SKM-1 (cell line): ENCODE data around the gene MAPK13.
"Not testable (repeated sequence)": the region's sequence is repeated elsewhere in the genome, so short reads cannot be mapped to it uniquely, and the experiment has no call there.

Experiments used
- DNase-seq: peaks from one replicate; lab custom pipeline; 2025; ENCODE audit not compliant: unreplicated experiment; lab: John Stamatoyannopoulos, UW

Gene MAPK13

GRCh38 chr6:36126553-36127458, 3.5 kb upstream of the MAPK13 start:
- no peak for DNase-seq

- no peak for DNase-seq
Observed at GRCh38 chr6:36127462-36128016, 2.8 kb upstream of the MAPK13 start.

GRCh38 chr6:36128073-36128472, 2.2 kb upstream of the MAPK13 start:
- no peak for DNase-seq

- no peak for DNase-seq
Observed at GRCh38 chr6:36128793-36129192, 1.5 kb upstream of the MAPK13 start.

GRCh38 chr6:36129334-36129733, 979 bp upstream of the MAPK13 start:
- DNase-seq, result not testable (repeated sequence)

- no peak for DNase-seq
Observed at GRCh38 chr6:36130667-36131510, 576 bp downstream of the MAPK13 start.

GRCh38 chr6:36131511-36132245, 1.4 kb downstream of the MAPK13 start:
- no peak for DNase-seq

GRCh38 chr6:36132246-36132895, 2.1 kb downstream of the MAPK13 start:
- no peak for DNase-seq

- no peak for DNase-seq
Observed at GRCh38 chr6:36133148-36133547, 2.8 kb downstream of the MAPK13 start.

- no peak for DNase-seq
Observed at GRCh38 chr6:36133912-36134311, 3.6 kb downstream of the MAPK13 start.

GRCh38 chr6:36135053-36135731, 4.9 kb downstream of the MAPK13 start:
- no peak for DNase-seq

- no peak for DNase-seq
Observed at GRCh38 chr6:36136034-36136433, 5.7 kb downstream of the MAPK13 start.

GRCh38 chr6:36136551-36136950, 6.2 kb downstream of the MAPK13 start:
- DNase-seq, result no peak

- DNase-seq, result no peak
Observed at GRCh38 chr6:36138667-36139066, 8.4 kb downstream of the MAPK13 start.

GRCh38 chr6:36139431-36139830, 9.1 kb downstream of the MAPK13 start:
- DNase-seq, result no peak

- no peak for DNase-seq
Observed at GRCh38 chr6:36139991-36140710, 9.8 kb downstream of the MAPK13 start.

- no peak for DNase-seq
Observed at GRCh38 chr6:36141091-36141490, 10.8 kb downstream of the MAPK13 start.

- no peak for DNase-seq
Observed at GRCh38 chr6:36141961-36142360, 11.6 kb downstream of the MAPK13 start.
